Stimulated activated naive CD4-positive, alpha-beta T cell treated with Interleukin-2 at 50 U/mL for 16 hours (primary cell): ENCODE data around the gene CCDC182.

Experiments used
- DNase-seq: peaks from one replicate; lab custom pipeline; 2025; lab: John Stamatoyannopoulos, UW

CCDC182 gene

DNA sequence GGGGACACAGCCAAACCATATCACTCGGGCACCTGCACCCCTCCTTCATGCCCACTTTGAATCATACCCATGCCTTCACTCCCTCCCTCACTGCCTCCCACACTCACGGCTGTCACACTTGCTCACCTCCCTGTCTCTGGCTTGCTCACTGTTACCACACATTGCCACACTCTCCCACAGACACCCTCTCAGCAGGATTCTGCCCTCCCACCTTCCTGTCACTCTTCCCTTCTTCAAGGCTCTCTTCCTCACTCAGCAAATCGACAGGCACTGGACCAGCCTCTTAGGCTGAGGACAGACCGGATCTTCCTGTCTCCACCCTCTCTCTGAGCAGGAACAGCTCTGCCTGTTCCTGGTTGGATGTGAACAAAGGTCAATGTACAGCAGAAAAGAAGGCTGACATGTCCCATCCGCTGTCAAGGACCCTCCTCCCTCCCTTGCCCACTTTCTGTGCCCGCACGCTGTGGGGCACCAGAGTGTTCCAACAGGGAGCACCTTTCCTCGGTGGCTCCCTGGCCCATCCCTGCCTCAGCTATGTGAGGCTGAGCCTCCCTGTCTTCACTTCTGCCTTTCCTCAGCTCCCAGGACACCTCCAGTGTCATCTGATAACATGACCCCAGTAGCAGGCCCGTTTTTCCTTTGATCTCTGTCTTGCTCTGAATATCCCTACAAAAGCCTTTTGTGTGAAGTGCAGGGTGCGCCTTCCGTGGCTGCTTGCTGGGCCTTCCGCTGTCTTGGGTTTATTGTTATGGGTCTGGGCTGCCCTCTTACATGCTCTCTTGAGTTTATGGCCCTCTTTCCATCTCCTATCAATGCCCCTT is 47.0 kb downstream of the CCDC182 start:
- peak; percentile 17 for DNase-seq

DNA sequence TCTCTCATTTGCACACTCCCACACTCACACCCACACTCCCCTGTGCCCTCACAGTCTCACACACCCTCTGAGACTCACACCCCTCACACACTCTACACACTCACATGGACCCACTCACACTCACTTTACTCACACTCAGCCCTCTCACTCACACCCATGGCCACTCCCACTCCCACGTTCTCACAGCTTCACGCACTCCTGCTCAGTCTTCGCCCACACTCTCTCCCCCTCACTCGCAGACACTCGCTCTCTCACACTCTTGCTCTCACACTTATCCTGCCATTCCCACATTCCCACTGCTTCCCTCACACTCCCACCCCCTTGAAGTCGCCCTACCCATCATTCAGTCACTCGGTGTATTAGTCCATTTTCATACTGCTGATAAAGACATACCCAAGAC is 47.9 kb downstream of the CCDC182 start:
- DNase-seq: no peak

DNA sequence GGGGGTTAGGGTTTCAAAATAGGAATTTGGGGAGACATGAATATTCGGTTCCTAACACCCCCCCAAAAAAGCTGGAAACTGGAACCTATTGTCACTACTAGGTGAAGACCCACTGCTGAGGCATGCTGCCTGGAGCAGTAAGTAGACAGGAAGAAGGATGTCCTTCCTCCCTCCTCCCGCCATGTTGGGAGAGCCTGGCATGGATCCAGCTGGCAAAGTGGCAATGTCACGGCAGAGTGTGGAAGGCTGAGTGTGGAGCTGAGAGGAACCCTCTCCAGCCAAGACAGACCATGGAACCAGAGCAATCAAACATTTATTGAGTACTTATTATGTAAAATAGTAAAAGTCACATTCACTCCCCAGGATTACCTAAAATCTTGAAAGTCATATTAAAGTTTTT is 49.0 kb downstream of the CCDC182 start:
- DNase-seq: no peak
